RWPE2 (cell line): ENCODE data around the gene HIGD2A.

Source experiments
- ATAC-seq: fragments of 200-7000 bp; cut with Tn5 transposase; 3 replicates; pipeline ENCODE4 v1.9.1; 2021; ENCODE audit warnings: low read depth
- DNase-seq: peaks from one replicate; pipeline ENCODE4 v3.0.0-alpha.2; 2020; ENCODE audit warnings: low spot score
- H3K27ac ChIP-seq: fragments of 450-650 bp; 2 replicates; pipeline ENCODE4 v1.5.1; 2017; ENCODE audit warnings: mild to moderate bottlenecking; ENCODE audit not compliant: poor library complexity, severe bottlenecking
- H3K27me3 ChIP-seq: fragments of 250-450 bp; sonication (Bioruptor Pico); 2 replicates; pipeline ENCODE4 v1.5.1; 2021; ENCODE audit warnings: mild to moderate bottlenecking, moderate library complexity; ENCODE audit not compliant: insufficient read depth, poor library complexity, severe bottlenecking
- H3K36me3 ChIP-seq: fragments of 250-450 bp; sonication (Bioruptor Pico); 2 replicates; pipeline ENCODE4 v1.5.1; 2020; ENCODE audit warnings: low read depth, mild to moderate bottlenecking, moderate library complexity
- H3K4me1 ChIP-seq: fragments of 250-450 bp; sonication (Bioruptor Pico); 2 replicates; pipeline ENCODE4 v1.5.1; 2021; ENCODE audit warnings: mild to moderate bottlenecking, moderate library complexity; ENCODE audit not compliant: insufficient read depth, poor library complexity, severe bottlenecking
- H3K4me3 ChIP-seq: fragments of 250-450 bp; sonication (Bioruptor Pico); 2 replicates; pipeline ENCODE4 v1.5.1; 2021; ENCODE audit warnings: mild to moderate bottlenecking, moderate library complexity; ENCODE audit not compliant: severe bottlenecking
- H3K9me3 ChIP-seq: fragments of 250-450 bp; sonication (Bioruptor Pico); 2 replicates; pipeline ENCODE4 v1.5.1; 2021; ENCODE audit warnings: mild to moderate bottlenecking, moderate library complexity; ENCODE audit not compliant: severe bottlenecking
- CTCF ChIP-seq: fragments of 450-650 bp; IDR thresholded peaks from one replicate; pipeline ENCODE4 v1.5.1; 2017; ENCODE audit warnings: mild to moderate bottlenecking, moderate library complexity; ENCODE audit not compliant: poor library complexity, severe bottlenecking

The HIGD2A gene

GRCh38 chr5:176410486-176411180 is 22.1 kb downstream of the HIGD2A start:
- ATAC-seq = peak; percentile 52
- Histone ChIP-seq H3K27ac (peak overlapping the region; percentile 94), H3K4me1 (peaks cover 55% of the 10 kb centered on the region), H3K27me3 (no peaks in the 10 kb centered on the region), H3K36me3 (peaks cover 59% of the 10 kb centered on the region), H3K4me3 (no peak overlapping the region), H3K9me3 (no peaks in the 10 kb centered on the region)
- DNase-seq = peak; percentile 60
- TF ChIP-seq CTCF = peak; percentile 67

- H3K4me3 ChIP-seq = no peak overlapping the region
- ATAC-seq (no peak), DNase-seq (no peak)
- peaks cover 60% of the 10 kb centered on the region for H3K4me1 ChIP-seq
- H3K36me3 ChIP-seq = peaks cover 39% of the 10 kb centered on the region
- H3K27me3 ChIP-seq = no peaks in the 10 kb centered on the region
- peak overlapping the region; percentile 94 for H3K27ac ChIP-seq
- H3K9me3 ChIP-seq = no peaks in the 10 kb centered on the region
- no peak for TF ChIP-seq CTCF
These were observed 24.1 kb downstream of the HIGD2A start for GRCh38 chr5:176412517-176413254.

- TF ChIP-seq CTCF = no peak
- ATAC-seq (peak; percentile 41), DNase-seq (peak; percentile 90)
These were observed 24.7 kb downstream of the HIGD2A start for GRCh38 chr5:176413255-176413565.

GRCh38 chr5:176413709-176414191 is 25.2 kb downstream of the HIGD2A start:
- ATAC-seq (no peak), DNase-seq (no peak)
- peaks cover 30% of the 10 kb centered on the region for H3K36me3 ChIP-seq
- TF ChIP-seq CTCF = no peak
- H3K4me3 ChIP-seq = no peak overlapping the region
- no peaks in the 10 kb centered on the region for H3K27me3 ChIP-seq
- H3K27ac ChIP-seq = peak overlapping the region; percentile 94
- peaks cover 69% of the 10 kb centered on the region for H3K4me1 ChIP-seq
- no peaks in the 10 kb centered on the region for H3K9me3 ChIP-seq

More at GRCh38 chr5:176413255-176413565, 24.7 kb downstream of the HIGD2A start:
- Histone ChIP-seq H3K36me3 (peaks cover 34% of the 10 kb centered on the region), H3K27me3 (no peaks in the 10 kb centered on the region), H3K4me3 (no peak overlapping the region), H3K27ac (peak overlapping the region; percentile 94), H3K9me3 (no peaks in the 10 kb centered on the region), H3K4me1 (peaks cover 65% of the 10 kb centered on the region)
